Panc1 (cell line): ENCODE data around the gene BRMS1L.
"Not testable (repeated sequence)": the region's sequence is repeated elsewhere in the genome, so short reads cannot be mapped to it uniquely, and the experiment has no call there.

Experiments used
- CTCF ChIP-seq: fragments of 450-650 bp; IDR thresholded peaks from 2 replicates; pipeline ENCODE4 v1.5.1; 2017; ENCODE audit warnings: mild to moderate bottlenecking
- POLR2AphosphoS5 ChIP-seq: IDR thresholded peaks from 2 replicates; pipeline ENCODE4 v1.6.1; 2012; ENCODE audit warnings: mild to moderate bottlenecking, low read depth, low read length, moderate library complexity
- REST ChIP-seq, 2 experiments: IDR thresholded peaks; 2 replicates each; pipeline ENCODE4 v1.6.1; 2011 to 2012; ENCODE audit warnings: low read depth in 2 of 2, control low read depth in 1 of 2, low read length in 1 of 2, mild to moderate bottlenecking in 1 of 2, moderate library complexity in 1 of 2; ENCODE audit not compliant: insufficient read depth in 1 of 2
- SIN3A ChIP-seq: IDR thresholded peaks from 2 replicates; pipeline ENCODE4 v1.6.1; 2012; ENCODE audit warnings: low read depth, mild to moderate bottlenecking, low read length, moderate library complexity, borderline replicate concordance; ENCODE audit not compliant: insufficient read depth
- TCF7L2 ChIP-seq: IDR thresholded peaks from 2 replicates; pipeline ENCODE4 v1.6.1; 2011; ENCODE audit warnings: mild to moderate bottlenecking, low read depth, low read length, inconsistent platforms

GRCh38 chr14:35841704-35842103 lies 15.6 kb downstream of the BRMS1L start:
- TF ChIP-seq CTCF; SIN3A; TCF7L2; REST (IDR thresholded peaks at IDR 0.05; ENCODE audit: insufficient read depth in 1 of 2, low read depth in 2 of 2, low read length in 1 of 2); POLR2AphosphoS5: not testable (repeated sequence)
